Stimulated activated CD8-positive, alpha-beta memory T cell treated with anti-CD3 and anti-CD28 coated beads, Interleukin-15, amount 100 ng/mL, for 24 hours (primary cell): ENCODE results near the gene ASAP2.
"Not testable (repeated sequence)": the region's sequence is repeated elsewhere in the genome, so short reads cannot be mapped to it uniquely, and the experiment has no call there.

Source experiments
- DNase-seq: peaks from one replicate; pipeline ENCODE4 v3.0.0-alpha.2; 2020; ENCODE audit warnings: low read depth

ASAP2 gene

DNA sequence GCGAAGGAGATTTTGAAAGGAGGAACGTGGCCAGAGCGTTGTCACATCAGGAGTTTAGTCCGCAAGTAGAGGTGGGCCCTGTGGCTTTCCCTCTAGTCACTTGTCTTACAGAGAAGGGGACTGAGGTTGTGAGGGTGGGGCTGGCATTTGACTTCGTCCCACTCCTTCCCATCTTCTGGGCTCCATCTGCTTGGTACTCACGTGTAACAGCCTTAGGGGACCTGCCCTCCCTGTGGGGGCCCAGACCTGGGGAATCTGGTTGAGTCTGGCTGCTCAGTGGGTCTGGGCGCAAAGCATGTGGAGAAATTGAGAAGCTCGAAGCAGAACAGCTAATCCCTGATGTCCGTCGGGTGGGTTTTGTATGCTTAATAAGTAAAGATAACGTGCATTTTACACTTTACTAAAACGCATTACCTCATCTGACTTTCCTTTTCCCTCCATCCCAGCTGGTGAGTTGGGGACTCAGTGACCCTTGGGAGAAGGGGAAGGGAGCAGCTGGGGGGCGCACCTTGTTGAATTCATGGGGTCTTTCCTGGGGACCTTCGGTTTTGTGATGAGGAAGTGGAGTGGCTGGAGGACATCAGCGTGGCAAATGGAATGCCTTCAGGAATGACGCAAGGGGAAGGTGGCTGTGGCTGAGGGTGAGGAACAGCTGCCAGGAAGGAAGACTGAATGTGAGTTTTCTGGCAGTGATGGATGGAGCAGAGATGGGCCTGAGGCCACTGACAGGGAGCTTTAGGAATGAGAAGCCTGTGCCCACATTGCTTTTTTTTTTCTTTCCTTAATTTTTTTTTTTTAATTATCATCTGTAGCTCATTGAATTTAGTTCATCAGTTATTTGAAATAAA, 44.8 kb downstream of the ASAP2 start:
- no peak for DNase-seq

DNA sequence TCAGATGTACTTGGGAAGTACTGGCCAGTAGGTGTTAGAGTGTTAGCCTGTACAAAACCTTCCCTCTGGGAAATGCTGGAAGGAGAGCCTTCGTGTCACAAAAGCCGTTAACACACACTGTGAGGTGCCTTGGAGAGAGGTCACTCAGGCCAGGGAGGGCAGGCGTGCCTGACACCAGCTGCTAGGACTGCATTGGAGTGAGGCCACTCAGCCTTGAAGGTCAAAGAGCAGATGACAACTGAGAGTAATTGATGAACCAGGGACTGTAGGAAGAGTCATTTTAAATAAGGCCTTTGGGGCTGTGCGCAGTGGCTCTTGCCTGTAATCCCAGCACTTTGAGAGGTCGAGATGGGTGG, 45.4 kb downstream of the ASAP2 start:
- no peak for DNase-seq

DNA sequence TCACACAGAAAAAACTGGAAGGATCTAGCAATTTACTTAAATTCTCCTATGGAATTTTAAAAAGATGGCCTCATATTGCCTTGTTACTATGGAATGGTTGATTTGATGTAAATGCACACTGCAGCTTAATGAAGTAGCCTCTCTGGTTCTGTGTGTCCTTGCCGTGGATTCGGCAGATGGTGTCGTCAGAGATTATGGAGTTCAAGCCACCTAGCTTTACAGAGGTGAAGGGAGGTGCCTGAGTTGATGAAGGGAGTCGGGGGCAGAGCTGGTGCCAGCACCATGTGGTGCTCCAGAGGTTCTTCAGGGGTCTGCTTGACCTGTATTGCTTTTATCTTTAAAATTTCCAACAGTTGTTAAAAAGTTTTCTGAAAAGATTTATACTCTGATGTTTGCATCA, 48.8 kb downstream of the ASAP2 start:
- no peak for DNase-seq

DNA sequence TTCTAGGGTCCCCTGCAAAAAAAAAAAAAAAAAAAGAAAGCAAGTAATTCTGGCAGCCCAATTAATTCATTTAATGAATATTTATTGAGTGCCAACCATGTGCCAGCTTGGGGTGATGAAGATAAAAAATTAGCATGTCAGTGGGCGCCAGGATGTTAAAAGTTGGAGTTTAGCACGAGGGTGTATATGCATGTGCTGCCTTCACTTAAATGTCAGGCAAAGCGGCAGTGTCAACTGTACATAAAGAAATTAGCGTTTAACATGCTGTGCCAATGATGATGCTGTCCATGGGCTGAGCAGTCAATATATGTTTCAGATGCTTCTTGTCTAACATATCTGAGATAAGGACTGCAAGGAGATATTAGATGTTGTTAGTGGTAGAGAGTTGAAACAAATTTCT, 49.5 kb downstream of the ASAP2 start:
- DNase-seq, result no peak

DNA sequence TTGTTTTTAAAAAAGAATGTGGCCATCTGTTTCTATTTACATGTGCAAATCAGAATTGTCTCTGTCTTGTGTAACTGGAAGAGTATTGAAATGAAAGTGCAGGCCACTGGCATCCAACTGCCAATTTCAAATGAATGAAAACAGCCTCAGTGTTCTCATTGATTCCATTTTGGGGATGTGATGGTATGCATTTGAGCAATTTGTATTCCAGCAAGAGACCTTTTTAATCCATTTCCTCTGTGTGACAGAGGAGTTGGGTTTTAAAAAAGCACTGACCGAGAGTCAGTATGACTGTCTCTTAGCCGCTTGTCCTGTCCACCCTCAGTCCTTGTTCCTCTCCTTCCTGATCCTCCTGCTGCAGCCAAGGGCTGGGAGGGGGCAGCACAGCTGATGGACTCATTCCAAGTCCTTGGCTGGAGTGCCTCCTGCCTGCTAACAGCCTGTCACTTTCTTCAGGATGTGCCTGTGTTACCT, 50.0 kb downstream of the ASAP2 start:
- DNase-seq, result no peak

DNA sequence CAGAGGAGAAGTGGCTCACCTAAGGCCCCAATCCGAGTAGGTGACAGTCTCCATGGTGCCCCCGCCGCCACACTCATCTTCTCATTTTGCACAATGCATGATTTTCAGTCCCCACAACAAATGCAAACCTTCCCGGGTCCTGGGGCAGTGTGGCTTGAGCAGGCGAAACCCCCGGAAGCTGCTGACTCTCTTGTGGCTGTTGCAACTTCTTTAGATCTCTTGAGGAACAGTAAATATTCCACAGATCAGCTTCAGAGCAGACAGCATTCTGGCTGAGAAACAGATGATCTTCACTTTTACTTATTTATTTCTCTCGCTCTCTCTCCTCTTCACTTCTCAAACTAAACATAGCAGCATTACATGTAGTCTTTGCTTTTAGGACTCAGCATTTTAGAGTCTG, 51.9 kb downstream of the ASAP2 start:
- no peak for DNase-seq

DNA sequence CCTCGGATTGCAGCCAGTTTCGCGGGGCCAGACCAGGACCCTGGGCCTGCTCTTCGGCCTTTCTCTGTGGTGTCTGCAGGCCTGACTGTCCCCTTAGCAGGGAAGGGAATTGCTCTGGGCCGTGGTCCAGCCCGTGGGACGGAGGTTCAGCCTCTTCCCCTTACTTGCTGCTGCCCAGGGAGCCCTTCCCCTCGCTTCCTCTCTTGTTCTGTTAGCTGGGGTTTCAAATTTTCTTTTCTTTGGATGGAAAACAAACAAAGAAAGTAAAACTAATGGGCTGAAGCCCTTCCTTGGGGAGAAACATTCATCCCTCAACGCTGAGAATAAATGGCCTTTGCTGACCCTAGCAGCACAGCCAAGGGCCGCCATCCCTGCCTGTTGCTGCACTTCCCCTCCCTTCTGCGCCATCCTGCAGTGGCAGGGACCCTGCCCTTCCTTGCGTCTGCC, 52.4 kb downstream of the ASAP2 start:
- DNase-seq, result no peak

DNA sequence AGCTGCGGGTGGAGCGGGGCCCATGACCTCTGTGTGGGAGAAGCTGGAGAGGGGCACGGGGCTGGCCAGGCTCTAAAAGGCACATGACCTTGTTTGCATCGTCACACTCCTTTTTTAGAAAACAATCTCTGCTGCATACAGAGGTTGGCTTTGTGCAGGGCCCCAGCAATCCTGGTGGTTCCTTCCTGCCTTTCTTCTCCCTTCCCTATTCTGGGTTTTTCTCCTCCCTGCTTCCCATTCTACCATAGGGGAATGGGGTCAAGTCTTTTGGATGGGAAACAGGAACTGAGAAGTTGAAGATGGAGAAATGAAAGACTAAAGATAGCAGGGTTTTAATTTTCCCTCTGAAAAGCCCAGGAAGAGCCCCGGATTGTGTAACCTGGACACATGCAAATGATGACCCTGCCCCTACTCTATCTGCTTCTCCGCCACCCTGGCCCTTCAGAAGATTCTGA, 53.9 kb downstream of the ASAP2 start:
- DNase-seq, result no peak

DNA sequence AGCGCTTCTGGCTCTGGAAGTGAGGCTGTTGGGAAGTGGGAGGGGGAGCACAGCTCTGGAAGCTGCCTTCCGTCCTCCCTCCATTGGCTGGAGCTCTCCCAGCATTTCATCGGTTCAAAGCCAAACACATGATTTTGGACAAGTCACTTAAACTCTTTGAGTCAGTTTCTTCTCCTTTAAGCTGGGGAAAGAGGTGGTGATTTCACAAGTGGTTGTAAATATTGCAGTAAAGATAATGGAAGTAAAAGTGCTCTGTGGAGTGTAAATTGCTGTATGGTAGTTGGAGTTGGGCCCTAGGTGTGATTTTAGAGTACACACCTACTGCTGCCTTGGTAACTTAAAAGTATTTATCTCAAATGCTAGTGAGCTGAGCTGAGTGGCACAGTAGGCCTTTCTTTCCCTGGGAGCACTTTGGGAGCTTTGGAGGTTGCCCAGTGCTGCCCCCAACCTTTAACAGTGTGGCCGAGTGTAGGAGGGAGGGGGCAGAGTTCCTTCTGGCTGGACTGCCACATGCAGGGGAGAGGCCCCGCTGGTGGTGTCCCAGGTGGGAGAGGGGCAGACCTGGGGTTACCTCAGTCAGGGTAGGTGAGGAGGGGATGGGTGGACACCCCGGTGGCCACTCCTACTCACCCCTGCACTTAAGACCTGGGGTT, 54.7 kb downstream of the ASAP2 start:
- DNase-seq, result no peak

DNA sequence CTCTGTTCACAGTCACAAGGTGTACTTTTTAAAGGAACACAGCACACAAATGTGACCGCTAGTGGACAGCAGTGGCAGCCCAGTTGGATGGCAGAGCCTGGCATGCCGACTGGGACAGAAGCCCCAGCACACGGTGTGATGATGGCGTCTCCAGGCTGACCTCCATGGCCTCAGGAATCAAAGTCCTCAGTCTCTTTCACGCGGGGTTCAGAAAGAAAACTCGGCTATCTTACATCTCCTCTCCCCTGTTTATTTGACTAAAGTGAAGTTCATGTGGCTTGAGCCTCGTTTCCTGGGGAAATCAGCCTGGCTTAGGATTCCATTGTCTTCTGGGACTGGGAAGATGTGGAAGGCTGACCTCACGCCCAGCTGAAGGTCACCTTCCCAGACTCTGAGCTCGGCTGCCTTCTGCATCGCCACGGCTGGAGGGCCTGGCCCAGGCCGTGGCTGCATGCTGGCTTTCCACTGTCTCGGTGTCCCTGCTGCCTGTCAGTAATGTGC, 56.1 kb downstream of the ASAP2 start:
- DNase-seq, result no peak

DNA sequence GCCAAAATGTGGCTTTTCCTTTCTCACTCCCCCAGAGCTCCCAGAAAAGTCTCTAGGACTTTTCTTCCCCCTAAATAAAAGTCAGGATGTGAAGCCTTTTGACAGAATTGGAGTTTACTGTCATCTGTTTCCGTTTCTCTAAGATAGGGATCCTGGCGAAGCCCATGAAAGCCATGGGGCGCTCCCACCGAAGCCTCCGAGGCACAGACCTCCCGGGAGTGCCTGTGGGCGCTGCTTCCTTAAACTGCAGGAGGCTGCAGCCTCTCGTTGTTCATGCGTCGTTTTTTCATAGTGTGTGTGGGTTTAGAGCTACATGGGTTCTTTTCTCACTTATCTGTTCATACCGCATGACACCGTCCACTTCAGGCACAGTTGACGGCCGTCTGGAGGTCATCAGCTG, 56.8 kb downstream of the ASAP2 start:
- no peak for DNase-seq

DNA sequence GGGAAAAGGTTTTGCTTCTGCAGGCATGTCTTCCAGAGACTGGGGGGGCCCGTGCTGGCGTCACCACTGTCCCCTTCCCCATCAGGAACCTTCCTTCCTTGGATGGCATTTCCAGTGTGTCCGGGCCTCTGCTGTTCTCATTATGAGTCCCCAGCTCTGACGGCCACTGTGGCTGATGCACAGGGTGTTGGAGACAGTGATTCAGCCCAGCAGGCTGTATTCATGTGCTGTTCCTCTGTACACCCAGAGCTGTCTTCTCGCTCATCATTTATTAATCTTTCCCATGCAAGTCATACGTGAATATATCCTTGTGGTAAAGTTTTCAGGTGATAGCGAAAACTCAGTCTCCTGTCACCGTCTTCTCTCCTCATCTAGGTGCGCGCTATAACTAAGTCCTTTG, 57.7 kb downstream of the ASAP2 start:
- no peak for DNase-seq

DNA sequence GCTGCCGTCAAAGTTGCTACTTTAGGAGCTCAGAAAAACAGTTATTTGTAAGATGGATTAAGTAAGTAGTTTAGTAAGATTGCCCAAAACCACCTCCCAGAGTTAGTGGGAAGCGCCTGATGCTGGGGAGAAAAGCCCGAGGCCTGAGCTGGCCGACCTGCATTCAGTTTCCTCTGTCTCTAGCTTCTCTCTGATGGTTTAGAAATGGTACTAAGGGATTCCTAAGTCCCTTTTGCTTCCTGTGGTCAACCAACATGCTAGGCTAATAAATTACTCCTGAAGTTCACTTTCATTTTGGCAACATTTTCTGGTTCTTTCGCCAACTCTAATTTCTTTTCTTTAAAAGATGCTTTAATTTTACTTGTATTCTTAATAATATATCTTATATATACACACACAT, 60.1 kb downstream of the ASAP2 start:
- no peak for DNase-seq

DNA sequence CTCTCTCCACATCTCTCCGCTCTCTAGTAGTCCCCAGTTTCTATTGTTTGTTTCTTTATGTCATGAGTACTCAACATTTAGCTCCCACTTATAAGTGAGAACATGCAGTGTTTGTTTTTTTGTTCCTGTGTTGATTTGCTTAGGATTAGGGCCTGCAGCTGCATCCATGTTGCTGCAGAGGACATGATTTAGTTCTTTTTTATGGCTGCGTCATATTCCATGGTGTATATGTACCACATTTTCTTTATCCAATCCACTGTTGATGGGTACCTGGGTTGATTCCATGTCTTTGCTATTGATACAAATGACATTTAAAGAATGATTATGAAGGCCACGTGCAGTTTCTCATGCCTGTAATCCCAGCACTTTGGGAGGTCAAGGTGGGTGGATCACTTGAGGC, 60.7 kb downstream of the ASAP2 start:
- not testable (repeated sequence) for DNase-seq

DNA sequence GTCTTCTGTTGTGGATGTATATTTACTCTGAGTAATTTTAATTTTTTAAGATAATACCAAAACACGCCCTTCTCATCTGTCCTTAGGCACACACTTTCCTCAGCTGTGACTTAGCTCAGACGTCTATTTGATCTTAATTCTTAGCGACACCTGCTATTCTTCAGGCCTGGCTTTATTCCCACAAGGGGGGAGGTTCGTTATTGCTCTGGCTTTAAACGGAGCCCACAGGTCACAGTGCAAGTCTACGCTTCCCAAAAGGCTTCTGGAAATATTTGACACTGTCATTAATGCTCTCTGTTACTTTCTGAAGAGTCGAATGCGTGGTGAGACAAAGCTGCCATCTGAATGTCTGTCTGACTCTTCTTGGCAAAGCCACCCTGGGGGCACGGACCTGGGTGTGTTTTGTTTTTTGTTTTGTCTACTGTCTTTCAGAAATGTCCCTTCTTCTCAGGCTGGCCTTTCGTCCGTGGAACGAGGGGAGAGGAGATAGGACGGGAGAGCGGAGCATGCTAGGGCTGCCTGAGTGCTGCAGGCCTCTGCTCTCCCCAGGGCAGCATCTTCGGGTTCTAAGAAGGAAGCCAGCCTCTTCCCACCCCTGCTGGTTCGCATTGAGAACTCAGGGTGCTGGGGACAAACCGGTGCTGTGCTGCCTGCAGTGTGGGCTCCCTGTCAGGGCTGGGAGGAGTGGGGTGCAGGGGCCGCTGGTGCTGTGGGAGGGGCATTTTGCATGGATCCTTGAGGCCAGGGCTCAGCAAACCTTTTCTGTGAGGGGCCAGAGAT, 61.9 kb downstream of the ASAP2 start:
- DNase-seq, result no peak

DNA sequence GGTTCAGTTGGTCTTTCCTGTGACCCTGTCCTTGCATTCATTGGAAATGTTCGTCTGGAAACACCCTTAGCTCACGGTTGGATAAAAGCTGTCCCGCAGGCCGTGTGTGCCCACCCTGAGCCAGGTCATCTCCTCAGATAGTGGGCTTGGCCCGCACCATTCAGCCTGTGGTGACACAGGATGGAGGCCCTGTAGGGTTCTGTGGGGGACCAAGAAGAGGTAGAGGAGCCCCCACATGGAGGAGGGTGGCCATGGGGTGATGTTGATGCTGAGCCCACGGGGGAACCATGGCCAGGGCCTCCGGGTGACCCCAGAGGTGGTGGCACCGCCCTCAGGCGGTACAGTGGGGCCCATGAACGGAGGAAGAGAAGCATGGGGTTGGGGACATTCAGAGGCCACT, 62.7 kb downstream of the ASAP2 start:
- no peak for DNase-seq

DNA sequence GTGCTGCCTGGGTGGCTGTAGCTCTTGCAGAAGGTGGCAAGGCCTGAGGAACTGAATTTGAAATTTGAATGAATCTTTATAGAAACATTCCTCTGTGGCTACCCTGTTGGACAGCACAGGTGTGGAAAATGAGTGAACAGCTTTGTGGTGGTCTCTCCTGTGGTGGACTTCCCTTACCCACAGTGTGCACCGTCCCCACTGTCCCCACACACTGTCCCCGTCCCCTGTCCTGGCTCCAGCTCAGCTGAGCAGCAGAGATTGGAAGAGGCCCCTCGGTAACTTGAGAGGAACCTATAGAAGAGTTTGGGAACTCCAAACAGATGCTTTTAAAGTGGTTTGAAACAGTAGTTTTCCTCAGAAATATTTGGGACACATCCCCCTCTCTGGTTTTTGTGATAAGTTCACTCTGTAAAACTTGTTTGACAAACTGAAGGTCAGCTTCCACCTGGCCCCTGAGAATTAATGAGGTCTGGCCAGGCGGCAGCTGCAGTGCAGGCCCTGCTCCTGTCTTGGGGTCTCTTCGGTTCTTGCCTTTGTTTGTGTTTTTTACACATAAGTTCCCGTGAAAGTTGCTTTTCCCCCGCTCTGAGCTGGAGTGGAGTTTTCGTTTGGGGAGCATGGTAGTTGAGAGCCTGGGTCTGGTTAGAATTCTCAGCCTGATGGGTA, 63.2 kb downstream of the ASAP2 start:
- no peak for DNase-seq

DNA sequence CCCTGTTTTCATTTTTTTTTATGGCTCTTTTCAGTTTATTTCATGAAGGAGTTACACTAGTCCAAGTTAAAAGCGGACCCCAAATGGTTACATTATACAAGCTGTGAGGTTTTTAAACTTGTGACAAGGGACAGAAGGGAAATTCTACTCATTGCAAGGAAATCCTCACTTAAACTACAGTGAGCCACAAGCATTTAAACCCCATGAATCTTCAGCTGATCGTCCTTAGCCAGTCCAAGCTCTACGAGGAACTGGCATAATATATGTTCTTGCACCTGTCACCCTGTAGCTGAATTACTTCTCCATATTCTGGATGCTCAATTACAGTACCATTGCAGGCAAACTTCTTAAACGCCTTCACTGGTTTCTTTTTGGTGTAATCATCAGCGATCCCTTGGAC, 64.5 kb downstream of the ASAP2 start:
- no peak for DNase-seq

DNA sequence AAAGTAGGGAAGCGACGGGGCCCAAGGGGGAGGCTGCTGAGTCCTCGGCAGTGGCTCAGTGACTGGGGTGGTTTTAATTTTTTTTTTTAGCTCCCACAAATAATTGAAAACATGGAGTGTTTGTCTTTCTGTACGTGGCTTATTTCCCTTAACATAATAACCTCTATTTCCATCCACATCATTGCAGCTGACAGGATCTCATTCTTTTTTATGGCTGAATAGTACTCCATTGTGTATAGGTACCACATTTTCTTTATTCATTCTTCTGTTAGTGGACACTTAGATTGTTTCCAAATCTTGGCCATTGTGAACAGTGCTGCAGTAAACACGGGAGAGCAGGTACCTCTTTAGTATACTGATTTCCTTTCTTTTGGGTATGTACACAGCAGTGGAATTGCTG, 65.1 kb downstream of the ASAP2 start:
- no peak for DNase-seq

DNA sequence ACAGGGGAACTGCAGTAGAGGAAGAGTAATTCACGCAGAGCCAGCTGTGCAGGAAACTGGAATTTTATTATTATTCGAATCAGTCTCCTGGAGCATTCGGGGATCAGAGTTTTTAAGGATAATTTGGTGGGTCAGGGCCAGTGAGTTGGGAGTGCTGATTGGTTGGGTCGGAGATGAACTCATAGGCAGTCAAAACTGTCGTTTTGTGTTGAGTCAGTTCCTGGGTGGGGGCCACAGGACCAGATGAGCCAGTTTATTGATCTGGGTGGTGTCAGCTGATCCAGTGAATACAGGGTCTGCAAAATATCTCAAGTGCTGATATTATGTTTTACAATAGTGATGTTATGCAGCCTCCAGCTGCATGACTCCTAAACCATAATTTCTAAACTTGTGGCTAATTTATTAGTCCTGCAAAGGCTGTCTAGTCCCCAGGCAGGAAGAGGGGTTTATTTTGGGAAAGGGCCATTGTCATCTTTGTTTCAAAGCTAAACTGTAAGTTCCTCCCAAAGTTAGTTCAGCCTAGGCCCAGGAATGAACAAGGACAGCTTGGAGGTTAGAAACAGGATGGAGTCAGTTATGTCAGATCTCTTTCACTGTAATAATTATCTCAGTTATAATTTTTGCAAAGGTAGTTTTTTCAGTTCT, 67.0 kb downstream of the ASAP2 start:
- DNase-seq, result no peak

DNA sequence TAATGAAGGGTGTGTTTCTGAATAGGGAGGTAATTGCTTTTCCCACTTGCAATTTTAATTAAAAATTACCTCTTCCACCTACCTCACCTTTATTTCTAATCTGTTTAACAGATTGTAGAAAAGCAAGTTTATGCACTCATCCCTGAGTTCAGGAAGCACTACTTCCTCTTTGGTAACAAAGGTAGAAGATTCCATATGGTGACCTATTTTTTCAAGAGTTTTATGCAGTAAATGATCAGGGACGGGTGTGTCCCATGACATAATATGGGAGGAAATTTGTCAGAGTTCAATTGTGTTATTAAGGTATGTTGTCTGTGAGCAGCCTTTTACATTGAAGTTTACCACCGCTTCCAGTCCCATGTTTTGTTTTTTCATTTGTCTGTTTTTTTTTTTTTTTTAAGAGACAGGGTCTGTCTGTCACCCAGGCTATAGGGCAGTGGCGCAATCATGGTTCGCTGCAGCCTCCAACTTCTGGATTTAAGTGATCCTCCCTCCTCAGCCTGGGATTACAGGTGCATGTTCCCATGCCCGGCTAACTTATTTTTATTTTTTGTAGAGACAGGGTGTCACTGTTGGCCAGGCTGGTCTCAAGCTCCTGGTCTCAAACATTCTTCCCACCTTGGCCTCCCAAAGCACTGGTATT, 68.2 kb downstream of the ASAP2 start:
- no peak for DNase-seq
